HepG2 (cell line): ENCODE results near the gene FTHL17. TPM values are rescaled to one million over a fixed set of nuclear protein-coding genes. Genes with fewer than 3 reads are reported as not detected.

Experiments used
- ATAC-seq: fragments of 200-7000 bp; cut with Tn5 transposase; 3 replicates; pipeline ENCODE4 v1.9.1; 2020; ENCODE audit warnings: mild to moderate bottlenecking, moderate library complexity
- BruUV-seq: library from RNA; stranded (reverse); fragments of 400-500 nt; replicated peaks from 2 replicates; lab custom pipeline; 2021; lab: Mats Ljungman, UMichigan
- CTCF ChIA-PET: fragments of 300-600 bp; formaldehyde crosslinking; extraction: SDS; loops from one replicate; lab custom pipeline; 2021; ENCODE audit warnings: low total read pairs, inconsistent platforms, low intra/inter-chr PET ratio; lab: Yijun Ruan, JAX
- POLR2A ChIA-PET: fragments of 350-600 bp; sonication (Branson Sonifier 250); formaldehyde crosslinking; loops from one replicate; lab custom pipeline; 2020; ENCODE audit warnings: antibody characterized with exemption, inconsistent platforms; lab: Yijun Ruan, JAX
- DNase-seq: peaks from one replicate; pipeline ENCODE4 v3.0.0-alpha.2; 2015; ENCODE audit warnings: low spot score
- FAIRE-seq: peaks from 3 replicates; lab custom pipeline; 2011; peaks lifted over from hg19 to GRCh38; lab: Jason Lieb, UNC
- H2AFZ ChIP-seq: one replicate; pipeline ENCODE4 v1.6.1; 2011; ENCODE audit warnings: low read length, inconsistent platforms
- H3K27ac ChIP-seq: fragments of 300-600 bp; 3 replicates; pipeline ENCODE4 v1.8.0; 2011; ENCODE audit warnings: mixed run types, mild to moderate bottlenecking, mixed read lengths, low read length, inconsistent platforms; ENCODE audit not compliant: insufficient read depth; ENCODE audit errors: extremely low read length
- H3K27me3 ChIP-seq, 2 experiments: fragments of 200-600 bp in 1 of 2; 2 replicates in 1 of 2; 3 replicates in 1 of 2; pipeline versions ENCODE4 v1.6.0 to v1.8.0; 2011; ENCODE audit warnings: low read length in 2 of 2, mild to moderate bottlenecking in 2 of 2, moderate library complexity in 2 of 2, inconsistent platforms in 1 of 2; ENCODE audit not compliant: insufficient read depth in 2 of 2, control insufficient read depth in 1 of 2
- H3K36me3 ChIP-seq, 2 experiments: fragments of 200-600 bp in 1 of 2; replicated peaks in 1 of 2; 2 replicates in 1 of 2; 3 replicates in 1 of 2; pipeline versions ENCODE4 v1.5.1 to v1.8.0; 2011; ENCODE audit warnings: low read length in 2 of 2, inconsistent platforms in 1 of 2; ENCODE audit not compliant: insufficient read depth in 2 of 2, control insufficient read depth in 1 of 2
- H3K4me1 ChIP-seq: 2 replicates; pipeline ENCODE4 v1.5.1; 2012; ENCODE audit warnings: low read length, inconsistent platforms; ENCODE audit not compliant: insufficient read depth
- H3K4me2 ChIP-seq: 2 replicates; pipeline ENCODE4 v1.6.0; 2011; ENCODE audit warnings: low read depth, low read length, inconsistent platforms
- H3K4me3 ChIP-seq, 3 experiments: fragments of 200-600 bp in 1 of 3; sonication (generic), shearing (Covaris generic) in 1 of 3; replicated peaks in 1 of 3; 2 replicates each; pipeline ENCODE4 v1.5.1; 2011 to 2016; ENCODE audit warnings: low read length in 3 of 3, inconsistent platforms in 2 of 3, low read depth in 2 of 3, mild to moderate bottlenecking in 2 of 3, control low read depth in 1 of 3, mixed read lengths in 1 of 3; ENCODE audit not compliant: insufficient read depth in 1 of 3
- H3K79me2 ChIP-seq: one replicate; pipeline ENCODE4 v1.6.1; 2011; ENCODE audit warnings: low read length, inconsistent platforms; ENCODE audit not compliant: insufficient read depth
- H3K9ac ChIP-seq: 2 replicates; pipeline ENCODE4 v1.6.0; 2011; ENCODE audit warnings: mild to moderate bottlenecking, low read depth, low read length, inconsistent platforms; ENCODE audit not compliant: insufficient read depth
- H3K9me3 ChIP-seq: 2 replicates; pipeline ENCODE4 v1.5.1; 2012; ENCODE audit warnings: mild to moderate bottlenecking, low read length
- H4K20me1 ChIP-seq: 2 replicates; pipeline ENCODE4 v1.6.0; 2011; ENCODE audit warnings: inconsistent platforms, mild to moderate bottlenecking, low read length, moderate library complexity; ENCODE audit not compliant: insufficient read depth
- ATF7 ChIP-seq, 2 experiments: fragments of 450-650 bp in 1 of 2; sonication (generic) in 1 of 2; formaldehyde crosslinking in 1 of 2; IDR thresholded peaks; 2 replicates each; pipeline versions ENCODE4 v1.4.0 to v1.6.1; 2016 to 2020; ENCODE audit warnings: antibody characterized with exemption in 1 of 2, mild to moderate bottlenecking in 1 of 2, missing genetic modification reagents in 1 of 2
- HOXA5 ChIP-seq: sonication (generic); formaldehyde crosslinking; IDR thresholded peaks from 2 replicates; pipeline ENCODE4 v1.4.0; 2020; ENCODE audit warnings: missing genetic modification reagents
- POLR2AphosphoS2 ChIP-seq: IDR thresholded peaks from 2 replicates; pipeline ENCODE4 v1.6.1; 2011; ENCODE audit warnings: low read depth, low read length, improper control_type of control experiment
- SIX1 ChIP-seq: sonication (generic); formaldehyde crosslinking; IDR thresholded peaks from 2 replicates; pipeline ENCODE4 v1.4.0; 2020; ENCODE audit warnings: missing genetic modification reagents, borderline replicate concordance
- SKI ChIP-seq: fragments of 450-650 bp; IDR thresholded peaks from one replicate; pipeline ENCODE4 v1.6.1; 2018; ENCODE audit warnings: mild to moderate bottlenecking; ENCODE audit not compliant: partially characterized antibody
- ZBTB3 ChIP-seq: sonication (generic); formaldehyde crosslinking; IDR thresholded peaks from 2 replicates; pipeline ENCODE4 v1.4.0; 2020; ENCODE audit warnings: low read depth, mild to moderate bottlenecking, moderate library complexity, missing genetic modification reagents, borderline replicate concordance
- ZEB1 ChIP-seq: IDR thresholded peaks from 2 replicates; pipeline ENCODE4 v1.6.1; 2012; ENCODE audit warnings: mild to moderate bottlenecking, low read depth, inconsistent platforms; ENCODE audit not compliant: insufficient replicate concordance
- WGBS: methylation state at CpG from one replicate; pipeline ENCODE4 v1.1.6; 2017; ENCODE audit warnings: low lambda C conversion rate; 5-methylcytosine and 5-hydroxymethylcytosine counted together
- in situ Hi-C: cut with HindIII; loops from 2 replicates; pipeline ENCODE4 v1.10.0; 2017; ENCODE audit warnings: low pct_unique_long_range_greater_than_20kb; ENCODE audit not compliant: extremely low pct_ligation_motif_present
- intact Hi-C: fragments of 100-400 bp; cut with micrococcal nuclease; formaldehyde crosslinking; loops from one replicate; pipeline ENCODE4 v1.10.0; 2022; ENCODE audit not compliant: unreplicated experiment
- polyA plus RNA-seq, 8 experiments: library from polyadenylated mRNA; depleted of rRNA in 3 of 8; stranded (reverse) in 7 of 8; unstranded in 1 of 8; fragments of >200 nt; fragmentation: Illumina TruSeq in 4 of 8; extraction: Trizol in 4 of 8; gene quantifications; 2 replicates each; pipeline versions ENCODE4 v1.2.1 to v1.2.3, GENCODE V29; 2011 to 2016; ENCODE audit warnings: low read depth in 4 of 8, missing spikeins in 1 of 8, mixed read lengths in 1 of 8; ENCODE audit not compliant: insufficient read depth in 1 of 8
- total RNA-seq, 5 experiments: library from RNA; depleted of rRNA; stranded (reverse); fragments of >200 nt; fragmentation: Illumina TruSeq; extraction: Trizol; gene quantifications; 2 replicates each; pipeline ENCODE4 v1.2.3, GENCODE V29; 2016; ENCODE audit warnings: low read depth in 1 of 5
- TF ChIP-seq, protein P1 (sequence below): IDR thresholded peaks from 2 replicates; pipeline ENCODE4 v1.6.1; 2018; ENCODE audit warnings: missing genetic modification reagents
- TF ChIP-seq, protein P2 (sequence below): sonication (generic); formaldehyde crosslinking; IDR thresholded peaks from 2 replicates; pipeline ENCODE4 v1.4.0; 2020; ENCODE audit warnings: missing genetic modification reagents, borderline replicate concordance

FTHL17 gene
- total and polyA plus RNA-seq, 2 of the 13 experiments (the other 11 are each of a cell fraction or from before 2014, with no cell fraction given) = not detected

GRCh38 chrX:31098079-31098478 is 26.2 kb upstream of the FTHL17 start:
- ATAC-seq = no peak
- no peaks in the 10 kb centered on the region for H4K20me1 ChIP-seq
- no peak for DNase-seq
- H3K9me3 ChIP-seq = no peaks in the 10 kb centered on the region
- H2AFZ ChIP-seq = no peak overlapping the region
- TF ChIP-seq, protein P1, sequence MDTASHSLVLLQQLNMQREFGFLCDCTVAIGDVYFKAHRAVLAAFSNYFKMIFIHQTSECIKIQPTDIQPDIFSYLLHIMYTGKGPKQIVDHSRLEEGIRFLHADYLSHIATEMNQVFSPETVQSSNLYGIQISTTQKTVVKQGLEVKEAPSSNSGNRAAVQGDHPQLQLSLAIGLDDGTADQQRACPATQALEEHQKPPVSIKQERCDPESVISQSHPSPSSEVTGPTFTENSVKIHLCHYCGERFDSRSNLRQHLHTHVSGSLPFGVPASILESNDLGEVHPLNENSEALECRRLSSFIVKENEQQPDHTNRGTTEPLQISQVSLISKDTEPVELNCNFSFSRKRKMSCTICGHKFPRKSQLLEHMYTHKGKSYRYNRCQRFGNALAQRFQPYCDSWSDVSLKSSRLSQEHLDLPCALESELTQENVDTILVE (CRISPR knock-in tag) = no peak
- TF ChIP-seq HOXA5 (CRISPR knock-in tag) (no peak), SIX1 (CRISPR knock-in tag) (no peak), ZEB1 (no peak), SKI (no peak), ATF7 (IDR thresholded peaks at IDR 0.05) (peak; percentile 88), ATF7 (CRISPR knock-in tag; IDR thresholded peaks at IDR 0.05) (no peak), ZBTB3 (CRISPR knock-in tag) (no peak), POLR2AphosphoS2 (no peak)
- TF ChIP-seq, protein P2, sequence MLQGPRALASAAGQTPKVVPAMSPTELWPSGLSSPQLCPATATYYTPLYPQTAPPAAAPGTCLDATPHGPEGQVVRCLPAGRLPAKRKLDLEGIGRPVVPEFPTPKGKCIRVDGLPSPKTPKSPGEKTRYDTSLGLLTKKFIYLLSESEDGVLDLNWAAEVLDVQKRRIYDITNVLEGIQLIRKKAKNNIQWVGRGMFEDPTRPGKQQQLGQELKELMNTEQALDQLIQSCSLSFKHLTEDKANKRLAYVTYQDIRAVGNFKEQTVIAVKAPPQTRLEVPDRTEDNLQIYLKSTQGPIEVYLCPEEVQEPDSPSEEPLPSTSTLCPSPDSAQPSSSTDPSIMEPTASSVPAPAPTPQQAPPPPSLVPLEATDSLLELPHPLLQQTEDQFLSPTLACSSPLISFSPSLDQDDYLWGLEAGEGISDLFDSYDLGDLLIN = no peak
- TF ChIP-seq, all 625 proteins: peak for 1
- Histone ChIP-seq H3K27me3 (no peaks in the 10 kb centered on the region), H3K27ac (no peak overlapping the region), H3K36me3 (no peaks in the 10 kb centered on the region), H3K4me3 (no peak overlapping the region), H3K9ac (no peak overlapping the region), H3K4me2 (no peak overlapping the region), H3K4me1 (no peaks in the 10 kb centered on the region), H3K79me2 (no peaks in the 10 kb centered on the region)
- in situ Hi-C loops (no loop called here), intact Hi-C loops (no loop called here)
- no peak for FAIRE-seq
- BruUV-seq = no TSS peak
- 60% methylated on average over 3 of the region's 3 CpGs for WGBS
- POLR2A ChIA-PET = no interaction called here
- CTCF ChIA-PET = no interaction called here
